Heart left ventricle (tissue), 16 donors: Measurements from ENCODE around the gene ANK3. TPM values are rescaled to one million over a fixed set of nuclear protein-coding genes. Genes with fewer than 3 reads are reported as not detected.

ENCODE experiments used
- ATAC-seq, 4 donors: fragments of 200-7000 bp; cut with Tn5 transposase; one replicate each; pipeline ENCODE4 v1.9.1; 2020 to 2022; ENCODE audit warnings: moderate library complexity in 4 of 4, mild to moderate bottlenecking in 3 of 4, moderate number of reproducible peaks in 1 of 4
- DNase-seq, 5 donors: peaks; one replicate each; pipeline ENCODE4 v3.0.0-alpha.2; 2020
- H3K27ac ChIP-seq, 12 donors: fragments of 200-600 bp; sonication (generic) in 4 of 12; one replicate each; pipeline versions ENCODE4 v1.5.0 to v1.8.0; 2016 to 2022; ENCODE audit warnings: mild to moderate bottlenecking in 2 of 12
- H3K27me3 ChIP-seq, 9 donors: fragments of 200-600 bp; sonication (generic) in 2 of 9; one replicate each; pipeline versions ENCODE4 v1.5.1 to v1.8.0; 2016 to 2022; ENCODE audit warnings: mild to moderate bottlenecking in 3 of 9
- H3K36me3 ChIP-seq, 9 donors: fragments of 200-600 bp; sonication (generic) in 2 of 9; one replicate each; pipeline versions ENCODE4 v1.5.0 to v1.8.0; 2018 to 2022; ENCODE audit warnings: mild to moderate bottlenecking in 2 of 9
- H3K4me1 ChIP-seq, 12 donors: fragments of 200-600 bp; sonication (generic) in 4 of 12; one replicate each; pipeline versions ENCODE4 v1.5.0 to v1.8.0; 2016 to 2022; ENCODE audit warnings: mild to moderate bottlenecking in 3 of 12
- H3K4me3 ChIP-seq, 12 donors: fragments of 200-600 bp; sonication (generic) in 4 of 12; one replicate each; pipeline versions ENCODE4 v1.5.0 to v1.8.0; 2017 to 2022; ENCODE audit warnings: mild to moderate bottlenecking in 9 of 12, moderate library complexity in 4 of 12
- H3K9me3 ChIP-seq, 12 donors: fragments of 200-600 bp; sonication (generic) in 4 of 12; one replicate each; pipeline versions ENCODE4 v1.5.0 to v1.8.0; 2016 to 2022; ENCODE audit warnings: mild to moderate bottlenecking in 1 of 12
- POLR2A ChIP-seq, 2 donors: fragments of 450-650 bp; IDR thresholded peaks; one replicate each; pipeline ENCODE4 v1.6.1; 2017; ENCODE audit warnings: antibody characterized with exemption in 2 of 2, mild to moderate bottlenecking in 2 of 2, moderate library complexity in 2 of 2
- WGBS, 4 donors: extraction: QIAGEN DNeasy Blood & Tissue Kit in 2 of 4; methylation state at CpG; one replicate each; pipeline versions ENCODE4 v1.1.5 to v1.1.7; 2013 to 2018; 5-methylcytosine and 5-hydroxymethylcytosine counted together
- intact Hi-C, 10 donors: fragments of 100-400 bp; cut with DNase I; formaldehyde crosslinking; loops; one replicate each; pipeline versions ENCODE4 v1.11.1 to v1.14.2; 2022
- polyA plus RNA-seq, 2 donors: library from polyadenylated mRNA; stranded (reverse); fragments of 200-250 nt; gene quantifications; one replicate each; pipeline ENCODE4 v1.2.3, GENCODE V29; 2013
- total RNA-seq, 9 donors: library from RNA; depleted of rRNA in 2 of 9; stranded (reverse); fragments of >200 nt in 2 of 9; fragmentation: NEBNext Ultra II Directional in 3 of 9; extraction: Animal tissue kit (Norgen Biotek cat#: 25700) in 3 of 9; gene quantifications; one replicate each; pipeline versions ENCODE4 v1.1.0 to v1.2.4, GENCODE V29; 2016 to 2023
- TF ChIP-seq, protein P1 (sequence below), 12 donors: fragments of 200-600 bp; sonication (generic) in 4 of 12; IDR thresholded peaks; one replicate each; pipeline versions ENCODE4 v1.5.0 to v1.8.0; 2018 to 2022; ENCODE audit warnings: antibody characterized with exemption in 12 of 12, mild to moderate bottlenecking in 5 of 12
- donor health status: ischemic (EF 13 %, LVEDD 7.1; RV severe dilation, severe dysfunction).
- donor health status: healthy with polysubstance abuse.
- donor health status: DM: no; HTN: yes; CAD: no.
- donor health status: DM: no; HTN: no; CAD: no.
- donor health status: ischemic (EF 25% LVEDD 6.9; RV normal size, moderate dysfunction).
- donor health status: ischemic (EF 25% LVEDD 5.7; RV mildly dilated, moderate dysfunction).
- donor health status: healthy.
- donor health status: DM: yes; HTN: yes; CAD: no.
- donor health status: ischemic (EF 35%, LVEDD 5.7; RV mildly dilated, moderate dysfunction).
- donor health status: nonischemic (EF 11% LVEDD 7.7; RV severe dilation, severe dysfunction).
- donor health status: DM: yes; HTN: yes; CAD: no.
- donor health status: PGD.
- donor health status: ischemic (EF 29% LVEDD 5.4; RV normal size, mild dysfunction).
- donor health status: nonischemic (EF 23%, LVEDD 6.1; RV moderate dilation, normal function).

Gene ANK3
- total and polyA plus RNA-seq, 11 donors: 33.8 to 576 (median 239) TPM

DNA sequence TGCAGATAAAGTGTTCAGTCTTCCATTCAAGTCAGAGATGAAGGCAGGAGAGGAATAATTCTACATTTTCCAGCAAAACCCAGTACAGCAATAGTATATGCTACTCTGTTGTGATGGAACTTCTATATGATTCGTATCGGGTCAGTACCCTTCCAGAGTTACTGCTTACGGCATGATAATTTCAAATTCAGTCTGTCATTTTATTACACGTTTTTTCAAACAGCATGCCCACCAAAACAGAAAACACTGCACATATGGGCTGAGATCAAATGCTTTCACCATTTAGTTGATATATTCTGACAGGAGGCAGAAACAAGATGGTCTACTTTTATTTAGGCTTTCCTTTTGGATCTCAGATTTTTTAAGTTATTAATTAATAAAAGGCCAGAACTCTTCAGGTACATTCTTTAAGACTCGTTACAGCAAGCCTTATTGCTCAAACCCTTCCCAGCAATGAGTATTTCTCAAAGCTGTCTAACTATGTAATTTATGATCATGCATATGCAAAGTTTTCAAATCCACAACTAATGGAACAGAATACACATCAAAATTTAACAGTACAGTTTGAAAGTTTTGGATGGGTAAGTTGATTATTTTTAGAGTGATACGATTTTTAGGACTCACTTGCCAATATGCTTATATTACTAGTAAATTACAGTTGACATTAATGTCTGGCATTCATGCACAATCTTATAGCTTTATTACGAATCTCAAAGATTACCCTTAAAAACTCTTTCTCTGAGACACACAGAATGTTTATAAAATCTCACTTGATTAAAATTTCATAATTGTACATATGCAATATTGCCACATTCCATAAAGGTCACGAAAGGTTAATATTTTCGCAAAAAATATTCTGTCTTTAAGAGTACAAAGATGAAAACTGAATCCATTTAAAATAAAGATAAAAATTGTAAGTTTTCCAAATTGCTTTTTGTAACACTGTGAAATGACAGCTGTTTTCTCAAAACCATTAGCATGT, 91.0 kb downstream of the ANK3 start:
- ATAC-seq: no peak
- TF ChIP-seq, protein P1, sequence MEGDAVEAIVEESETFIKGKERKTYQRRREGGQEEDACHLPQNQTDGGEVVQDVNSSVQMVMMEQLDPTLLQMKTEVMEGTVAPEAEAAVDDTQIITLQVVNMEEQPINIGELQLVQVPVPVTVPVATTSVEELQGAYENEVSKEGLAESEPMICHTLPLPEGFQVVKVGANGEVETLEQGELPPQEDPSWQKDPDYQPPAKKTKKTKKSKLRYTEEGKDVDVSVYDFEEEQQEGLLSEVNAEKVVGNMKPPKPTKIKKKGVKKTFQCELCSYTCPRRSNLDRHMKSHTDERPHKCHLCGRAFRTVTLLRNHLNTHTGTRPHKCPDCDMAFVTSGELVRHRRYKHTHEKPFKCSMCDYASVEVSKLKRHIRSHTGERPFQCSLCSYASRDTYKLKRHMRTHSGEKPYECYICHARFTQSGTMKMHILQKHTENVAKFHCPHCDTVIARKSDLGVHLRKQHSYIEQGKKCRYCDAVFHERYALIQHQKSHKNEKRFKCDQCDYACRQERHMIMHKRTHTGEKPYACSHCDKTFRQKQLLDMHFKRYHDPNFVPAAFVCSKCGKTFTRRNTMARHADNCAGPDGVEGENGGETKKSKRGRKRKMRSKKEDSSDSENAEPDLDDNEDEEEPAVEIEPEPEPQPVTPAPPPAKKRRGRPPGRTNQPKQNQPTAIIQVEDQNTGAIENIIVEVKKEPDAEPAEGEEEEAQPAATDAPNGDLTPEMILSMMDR (IDR thresholded peaks at IDR 0.05): no peak
- TF ChIP-seq POLR2A (IDR thresholded peaks at IDR 0.05): no peak
- H3K4me1 ChIP-seq: peaks cover 0 to 34% (median 16%) of the 10 kb centered on the region in 12 donors
- H3K27ac ChIP-seq: peak overlapping the region; percentile 41 to 88 (median 80)
- intact Hi-C loops: loop anchor here in 1 of 10 donors (5.0 kb wide), 1 partner anchor 61 kb away; no protein-coding TSS in a partner anchor
- H3K4me3 ChIP-seq: peak overlapping the region; percentile 33 to 68 (median 52)
- 47 to 52% (median 49%) methylated on average over 9 of the region's 9 CpGs for WGBS, 4 donors
- H3K36me3 ChIP-seq: no peaks in the 10 kb centered on the region
- H3K9me3 ChIP-seq: peaks cover 0 to 8% (median 0%) of the 10 kb centered on the region in 12 donors
- H3K27me3 ChIP-seq: no peaks in the 10 kb centered on the region
- no peak for DNase-seq

DNA sequence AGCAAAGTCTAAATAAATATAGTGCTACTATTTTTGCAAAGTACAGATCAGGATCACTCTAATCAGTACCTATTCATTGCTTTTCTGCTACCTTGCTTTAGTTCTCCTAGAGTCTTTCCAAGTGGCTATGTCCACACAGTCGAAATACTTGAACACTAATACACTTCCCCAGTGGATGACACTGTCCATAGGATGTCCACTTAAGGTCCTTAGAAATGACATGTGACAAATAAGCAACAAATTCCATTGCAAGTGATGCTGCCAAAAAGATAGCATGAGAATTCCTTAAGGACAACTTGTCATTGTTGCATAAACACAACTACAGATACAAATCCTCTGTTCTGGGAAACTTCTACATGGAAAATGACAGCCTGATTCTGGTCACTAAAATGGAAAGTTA, 93.6 kb downstream of the ANK3 start:
- H3K36me3 ChIP-seq: no peaks in the 10 kb centered on the region
- no peaks in the 10 kb centered on the region for H3K9me3 ChIP-seq
- peaks cover 0 to 60% (median 34%) of the 10 kb centered on the region in 12 donors for H3K4me1 ChIP-seq
- H3K27ac ChIP-seq: peak overlapping the region in 11 of 12 donors; percentile 46 to 88 (median 82)
- intact Hi-C loops: loop anchor here in 1 of 10 donors (5.0 kb wide), 1 partner anchor 59 kb away; no protein-coding TSS in a partner anchor
- H3K4me3 ChIP-seq: peak overlapping the region in 2 of 12 donors; percentile 7 to 52
- TF ChIP-seq POLR2A (IDR thresholded peaks at IDR 0.05): no peak
- TF ChIP-seq, protein P1 (IDR thresholded peaks at IDR 0.05): no peak
- ATAC-seq: peak in 2 of 4 donors; percentile 40 to 49
- no peak for DNase-seq
- 21 to 41% (median 30%) methylated on average over 1 of the region's 1 CpG for WGBS, 4 donors
- no peaks in the 10 kb centered on the region for H3K27me3 ChIP-seq

DNA sequence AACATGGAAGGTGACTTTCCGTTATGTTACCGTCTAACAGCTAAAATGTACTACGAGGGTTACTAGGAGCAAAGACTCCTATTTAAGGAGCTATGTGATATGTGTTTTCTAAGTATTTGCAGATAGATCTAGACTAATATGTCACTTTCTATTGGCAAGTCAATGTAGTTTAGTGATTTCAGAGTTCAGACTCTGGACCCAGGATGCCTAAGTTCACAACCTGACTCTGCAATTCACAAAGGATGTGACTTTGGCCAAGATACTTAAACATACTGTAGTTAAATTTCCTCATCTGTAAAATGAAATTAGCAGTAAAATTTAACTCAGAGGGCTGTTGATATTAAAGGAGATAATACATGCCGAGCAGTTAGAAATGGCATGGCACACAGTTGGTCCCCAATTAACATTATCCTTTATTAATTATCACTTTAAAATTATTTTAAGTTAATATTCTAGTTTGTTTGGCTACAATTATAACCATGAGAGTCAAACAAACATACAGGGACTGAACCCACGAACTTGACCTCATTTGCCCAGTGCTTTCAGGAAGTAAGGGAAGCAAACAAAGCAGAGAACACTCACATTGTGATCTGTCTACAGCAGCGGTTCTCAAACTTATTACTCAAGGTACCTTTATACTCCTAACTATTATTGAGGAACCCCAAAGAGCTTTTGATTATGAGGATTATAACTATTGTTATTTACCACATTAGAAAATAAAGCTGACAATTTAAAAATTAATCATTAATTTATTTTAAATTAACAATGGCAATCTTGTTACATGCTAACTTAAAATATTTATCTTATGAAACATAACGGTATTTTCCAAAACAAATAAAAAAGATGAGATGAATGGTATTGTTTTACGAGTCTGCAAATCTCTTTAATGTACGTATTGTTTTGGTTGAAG, 94.4 kb downstream of the ANK3 start:
- H3K27ac ChIP-seq: peak overlapping the region in 11 of 12 donors; percentile 46 to 88 (median 82)
- DNase-seq (no peak), ATAC-seq (no peak)
- H3K27me3 ChIP-seq: no peaks in the 10 kb centered on the region
- peaks cover 0 to 67% (median 41%) of the 10 kb centered on the region in 12 donors for H3K4me1 ChIP-seq
- 67 to 72% (median 69%) methylated on average over 9 of the region's 9 CpGs for WGBS, 4 donors
- intact Hi-C loops: loop anchor here in 1 of 10 donors (5.0 kb wide), 1 partner anchor 58 kb away; no protein-coding TSS in a partner anchor
- H3K4me3 ChIP-seq: peak overlapping the region in 1 of 12 donors; percentile 0
- TF ChIP-seq, protein P1 (IDR thresholded peaks at IDR 0.05): no peak
- no peak for TF ChIP-seq POLR2A (IDR thresholded peaks at IDR 0.05)
- H3K9me3 ChIP-seq: no peaks in the 10 kb centered on the region
- no peaks in the 10 kb centered on the region for H3K36me3 ChIP-seq
